ENCODE results near the gene ATXN7. TPM values are rescaled to one million over a fixed set of nuclear protein-coding genes. Genes with fewer than 3 reads are reported as not detected.

The ATXN7 gene
- total RNA-seq, 1 donor from 2014 or later, result 21.0 TPM

GRCh38 chr3:63900459-63900858 is 36.8 kb downstream of the ATXN7 start:
- DNase-seq (ENCODE audit: extremely low read depth, low read depth, low spot score), result peak; percentile 91

- DNase-seq (ENCODE audit: extremely low read depth, low read depth, low spot score), result no peak
These were observed 42.3 kb downstream of the ATXN7 start for GRCh38 chr3:63905731-63906620.

DNA sequence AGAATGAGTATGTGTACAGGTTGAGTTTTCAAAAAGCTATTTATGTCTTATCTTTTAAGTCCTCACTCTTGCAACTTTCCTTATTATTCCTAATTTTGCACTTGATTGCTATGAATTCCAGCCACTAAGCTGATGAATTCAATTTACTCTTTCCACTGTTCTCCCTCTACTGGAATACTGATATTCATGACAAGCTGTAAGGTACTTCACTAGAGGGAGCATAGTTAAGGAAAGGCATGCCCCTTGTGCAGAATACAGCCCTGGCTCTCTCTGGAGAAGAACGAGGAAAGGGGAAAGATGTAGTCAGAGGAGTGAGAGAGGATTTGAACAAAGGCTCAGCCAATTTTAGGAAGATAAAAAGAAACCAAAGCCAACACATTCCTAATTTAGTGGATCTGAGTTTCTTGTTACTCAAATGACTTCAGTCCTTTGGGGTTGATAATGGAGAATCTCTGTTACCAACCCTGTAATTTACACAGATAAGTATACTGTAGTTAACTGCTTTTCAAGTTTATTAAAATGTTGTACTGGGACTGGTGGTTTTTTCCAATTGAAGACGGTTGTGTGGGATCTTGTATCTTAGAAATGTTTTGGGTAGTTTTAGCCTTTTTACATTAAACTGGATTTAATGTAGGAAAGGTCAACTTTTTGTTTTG is 44.5 kb downstream of the ATXN7 start:
- DNase-seq (ENCODE audit: extremely low read depth, low read depth, low spot score), result no peak

- DNase-seq (ENCODE audit: extremely low read depth, low read depth, low spot score), result no peak
These were observed 45.1 kb downstream of the ATXN7 start for GRCh38 chr3:63908776-63909175.

DNA sequence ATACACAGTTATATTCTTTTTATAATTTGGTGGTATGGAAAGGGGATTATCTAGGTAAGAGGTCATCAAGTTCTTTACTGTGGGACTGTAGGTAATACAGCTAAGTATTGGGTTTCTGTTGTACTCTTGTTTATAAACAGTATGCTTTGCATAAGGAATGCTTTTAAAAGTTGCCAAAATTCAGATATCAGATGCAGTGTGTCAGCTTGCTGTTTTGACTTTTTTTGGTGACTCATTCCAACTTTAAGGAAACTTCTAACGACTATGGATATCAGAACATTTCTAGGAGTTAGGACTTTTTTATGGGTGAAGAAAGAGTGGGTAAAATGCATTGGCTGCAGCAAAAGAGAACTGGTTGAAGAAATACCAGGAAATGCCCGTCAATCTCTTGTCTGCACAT is 45.8 kb downstream of the ATXN7 start:
- DNase-seq (ENCODE audit: extremely low read depth, low read depth, low spot score), result no peak

- no peak for DNase-seq (ENCODE audit: extremely low read depth, low read depth, low spot score)
These were observed 46.3 kb downstream of the ATXN7 start for GRCh38 chr3:63910001-63910400.

DNA sequence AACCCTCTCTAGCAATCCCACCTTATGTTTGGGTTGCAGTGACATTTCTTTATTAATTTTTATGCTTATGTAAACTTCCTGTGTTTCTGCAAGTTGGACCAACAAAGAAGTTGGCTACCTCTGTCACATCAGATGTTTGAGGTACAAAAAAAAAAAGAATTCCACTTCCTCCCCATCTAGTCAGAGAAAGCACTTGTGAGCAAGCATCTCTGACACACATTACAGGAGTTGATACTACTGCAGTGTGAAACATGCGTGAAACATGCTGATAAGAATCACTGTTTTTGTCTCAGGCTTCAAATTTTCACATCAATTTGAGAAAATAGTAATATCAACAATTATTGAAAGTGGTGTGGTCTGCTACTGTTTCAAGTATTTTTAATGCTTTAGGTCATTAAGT is 47.2 kb downstream of the ATXN7 start:
- no peak for DNase-seq (ENCODE audit: extremely low read depth, low read depth, low spot score)

GRCh38 chr3:63911509-63911872 is 47.8 kb downstream of the ATXN7 start:
- DNase-seq (ENCODE audit: extremely low read depth, low read depth, low spot score), result no peak

DNA sequence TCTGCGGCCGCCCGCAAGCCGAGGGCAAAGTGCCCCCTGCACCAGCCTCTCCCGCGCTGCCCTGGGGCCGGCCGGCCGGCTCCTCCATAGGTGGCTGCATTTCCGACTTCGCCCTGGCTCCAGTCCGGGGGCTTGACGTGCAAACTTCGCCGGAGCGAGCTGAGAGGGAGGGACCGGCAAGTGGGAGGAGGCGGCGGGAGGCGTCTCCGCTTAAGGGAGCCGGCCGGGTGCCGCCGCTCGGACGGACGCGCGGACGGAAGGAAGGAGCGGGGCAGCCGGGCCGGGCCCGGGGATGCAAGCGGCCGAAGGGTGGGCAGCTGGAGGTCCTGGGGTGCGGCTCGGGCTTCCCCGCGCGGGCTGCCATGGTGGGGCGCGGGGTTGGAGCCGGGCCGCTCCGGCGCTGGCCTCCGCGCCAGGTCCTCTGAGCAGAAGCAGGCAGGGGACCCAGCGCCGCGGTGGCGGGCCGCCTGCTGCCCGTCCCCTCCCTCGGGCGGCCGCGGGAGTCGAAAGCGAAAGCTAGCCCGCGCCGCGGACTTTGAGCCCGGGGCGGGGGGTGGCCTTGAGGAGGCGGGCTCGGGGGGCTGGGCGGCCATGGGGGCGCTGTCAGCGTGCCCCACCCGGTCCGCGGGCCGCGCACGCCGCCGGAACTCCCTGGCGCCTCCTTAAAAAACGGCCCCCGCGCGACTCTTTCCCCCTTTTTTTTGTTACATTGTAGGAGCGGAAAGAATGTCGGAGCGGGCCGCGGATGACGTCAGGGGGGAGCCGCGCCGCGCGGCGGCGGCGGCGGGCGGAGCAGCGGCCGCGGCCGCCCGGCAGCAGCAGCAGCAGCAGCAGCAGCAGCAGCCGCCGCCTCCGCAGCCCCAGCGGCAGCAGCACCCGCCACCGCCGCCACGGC is 48.5 kb downstream of the ATXN7 start, which contains the start of gene SCAANT1:
SCAANT1 (minus strand) TSS at position 511 of the 895 bp plus-strand sequence.
- DNase-seq (ENCODE audit: extremely low read depth, low read depth, low spot score), result no peak

- DNase-seq (ENCODE audit: extremely low read depth, low read depth, low spot score), result no peak
These were observed 49.3 kb downstream of the ATXN7 start for GRCh38 chr3:63912768-63913588.

GRCh38 chr3:63914312-63914711 is 50.6 kb downstream of the ATXN7 start:
- DNase-seq (ENCODE audit: extremely low read depth, low read depth, low spot score), result no peak

- no peak for DNase-seq (ENCODE audit: extremely low read depth, low read depth, low spot score)
These were observed 54.7 kb downstream of the ATXN7 start for GRCh38 chr3:63918321-63918720.

GRCh38 chr3:63920001-63920400 is 56.3 kb downstream of the ATXN7 start:
- no peak for DNase-seq (ENCODE audit: extremely low read depth, low read depth, low spot score)

- no peak for DNase-seq (ENCODE audit: extremely low read depth, low read depth, low spot score)
These were observed 58.2 kb downstream of the ATXN7 start for GRCh38 chr3:63921741-63922482.

DNA sequence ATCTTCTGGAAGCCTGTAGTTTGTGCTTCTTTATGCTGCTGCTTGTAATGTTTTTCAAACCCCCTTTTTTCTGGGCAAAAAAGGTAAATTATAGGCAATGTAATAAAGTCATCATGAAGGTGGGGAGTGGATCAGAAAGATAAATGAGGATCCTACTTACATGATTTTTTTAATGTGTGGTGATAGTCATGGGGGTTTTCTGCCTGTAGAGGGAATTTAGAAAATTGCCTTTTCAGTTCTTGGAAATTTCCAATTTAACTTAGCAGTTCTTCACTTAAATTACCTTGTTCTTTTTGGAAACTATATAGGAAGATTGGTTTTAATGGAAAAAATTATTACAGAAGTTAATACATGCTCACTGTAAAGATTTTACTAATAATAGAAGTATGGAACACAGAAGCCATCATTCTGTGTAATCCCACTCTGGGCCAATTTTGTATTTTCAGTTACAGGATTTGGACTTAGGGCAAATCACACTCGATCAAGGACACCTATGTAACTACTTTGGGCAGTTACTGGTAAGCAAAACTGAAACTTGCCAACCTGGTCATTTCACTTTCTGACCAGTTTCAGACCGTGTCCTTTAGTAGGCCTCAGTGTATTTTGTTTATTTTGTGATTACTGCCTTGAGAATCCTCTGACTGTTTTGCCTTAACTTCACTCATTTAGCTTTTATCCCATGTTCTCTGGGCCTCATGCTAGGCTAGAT is 59.0 kb downstream of the ATXN7 start:
- no peak for DNase-seq (ENCODE audit: extremely low read depth, low read depth, low spot score)

DNA sequence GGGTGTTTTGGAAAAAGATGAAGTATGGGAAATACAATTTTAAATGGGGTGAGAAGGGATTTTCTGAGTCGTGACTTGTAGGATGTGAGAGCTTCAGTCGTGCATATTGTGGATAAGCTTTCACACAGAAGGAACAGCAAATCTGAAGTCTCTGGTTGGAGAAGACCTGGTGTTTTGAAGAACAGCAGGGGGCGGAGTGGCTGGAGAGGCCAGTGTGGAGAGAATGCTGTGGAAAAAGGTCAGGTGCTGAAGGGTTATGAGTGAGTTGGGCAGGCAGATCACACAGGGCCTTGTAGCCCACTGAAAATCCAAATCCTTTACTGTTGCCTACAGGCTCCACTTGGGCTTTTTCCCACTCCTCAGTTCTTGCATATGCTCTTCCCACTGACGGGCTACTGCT is 62.6 kb downstream of the ATXN7 start:
- DNase-seq (ENCODE audit: extremely low read depth, low read depth, low spot score), result no peak

DNA sequence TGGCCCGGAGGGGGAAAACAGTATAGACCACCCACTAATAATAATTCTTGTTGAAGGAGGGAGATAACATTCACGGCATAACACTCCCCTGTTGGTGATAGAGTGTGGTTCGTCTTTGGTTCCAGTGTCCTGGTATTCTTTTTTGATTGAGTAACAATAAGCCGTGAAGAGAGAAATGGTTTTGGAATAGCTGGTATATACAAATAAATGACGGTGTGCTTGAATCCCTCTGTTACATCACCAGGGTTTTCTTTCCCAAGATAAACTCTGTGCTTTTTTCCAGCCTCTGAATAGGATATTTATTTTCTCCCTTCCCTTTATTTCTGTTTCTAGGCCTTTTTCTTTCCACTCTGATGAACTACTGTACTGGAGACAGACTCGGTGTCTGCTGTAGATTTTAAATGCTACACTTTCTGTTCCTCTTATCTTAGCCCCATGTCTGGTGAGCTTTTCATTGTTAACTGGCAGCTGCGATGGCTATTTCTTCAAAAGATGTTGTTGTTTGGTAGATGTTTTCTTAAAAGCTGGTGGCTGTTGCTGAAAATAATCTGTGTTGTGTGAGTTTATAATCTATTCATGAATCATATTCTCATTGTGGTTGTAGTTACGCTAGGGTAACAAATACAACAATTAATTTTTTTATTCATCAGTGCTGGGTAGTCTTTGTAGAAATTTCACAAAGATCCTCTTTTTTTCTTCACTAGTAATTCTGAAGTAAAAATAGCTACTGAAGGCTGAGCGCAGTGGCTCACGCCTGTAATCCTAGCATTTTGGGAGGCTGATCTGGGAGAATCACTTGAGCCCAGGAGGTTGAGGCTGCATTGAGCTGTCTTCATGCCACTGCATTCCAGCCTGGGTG is 64.0 kb downstream of the ATXN7 start:
- DNase-seq (ENCODE audit: extremely low read depth, low read depth, low spot score), result no peak

- DNase-seq (ENCODE audit: extremely low read depth, low read depth, low spot score), result no peak
These were observed 67.6 kb downstream of the ATXN7 start for GRCh38 chr3:63931290-63931689.
